Left lobe of liver (tissue), 2 donors: ENCODE measurements around the gene MTFP1. TPM values are rescaled to one million over a fixed set of nuclear protein-coding genes. Genes with fewer than 3 reads are reported as not detected.

ENCODE experiments used
- ATAC-seq: fragments of 200-7000 bp; cut with Tn5 transposase; one replicate; pipeline ENCODE4 v1.9.1; 2020; ENCODE audit warnings: mild to moderate bottlenecking, moderate library complexity
- DNase-seq: peaks from one replicate; pipeline ENCODE4 v3.0.0-alpha.2; 2020; ENCODE audit warnings: low spot score
- total RNA-seq: library from RNA; stranded (reverse); gene quantifications from one replicate; pipeline ENCODE4 v1.2.1, GENCODE V29; 2021
- donor health status: DM: no; HTN: no; CAD: no; lungs with moderate emphysema.
- donor health status: DM: no; HTN: yes; CAD: no.

The MTFP1 gene
- 6.3 TPM for total RNA-seq

GRCh38 chr22:30425616-30426387, at the start of gene MTFP1:
Gene MTFP1 (plus strand): TSS chr22:30425768. CDS start chr22:30425880, 112 bp downstream.
- DNase-seq (peak; percentile 73), ATAC-seq (peak; percentile 4)

GRCh38 chr22:30380011-30380410, 45.6 kb upstream of the MTFP1 start:
- ATAC-seq (no peak), DNase-seq (no peak)

DNA sequence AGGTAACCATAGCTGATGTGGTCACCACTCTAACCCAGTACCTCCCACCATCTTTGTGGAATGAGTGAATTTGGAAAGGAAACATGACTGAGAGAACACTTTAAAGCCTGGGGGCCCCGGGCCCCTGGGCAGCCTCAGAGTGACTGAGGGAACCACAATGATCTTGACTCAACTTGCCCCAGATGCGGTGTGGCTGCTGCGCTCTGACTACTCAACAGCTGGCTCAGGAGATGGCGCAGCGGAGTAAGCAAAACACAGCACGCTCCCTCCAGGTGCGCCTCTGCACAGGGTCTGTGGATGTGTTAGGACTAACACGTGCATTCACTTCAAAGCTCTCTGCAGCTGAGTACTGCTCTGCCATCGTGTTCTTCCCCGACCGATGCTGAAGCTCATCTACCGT, 44.3 kb upstream of the MTFP1 start:
- DNase-seq = no peak
- ATAC-seq = no peak

DNA sequence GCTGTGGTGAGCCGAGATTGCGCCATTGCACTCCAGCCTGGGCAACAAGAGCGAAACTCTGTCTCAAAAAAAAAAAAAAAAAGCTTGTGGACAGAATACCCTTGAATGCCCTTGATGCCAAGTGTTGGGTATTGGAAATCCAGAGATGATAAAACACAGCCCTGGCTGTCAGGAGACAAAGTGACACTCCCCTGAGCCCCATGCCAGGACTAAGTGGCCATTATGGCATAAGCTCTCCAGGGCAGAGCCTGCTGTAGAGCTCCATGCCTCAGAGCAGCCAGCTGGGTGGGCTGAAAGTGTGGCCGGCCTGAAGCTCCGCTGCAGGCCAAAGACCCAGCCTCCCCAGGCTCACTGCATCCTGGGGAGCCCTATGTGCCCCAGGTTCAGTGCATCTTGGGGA, 43.2 kb upstream of the MTFP1 start:
- no peak for ATAC-seq
- no peak for DNase-seq

DNA sequence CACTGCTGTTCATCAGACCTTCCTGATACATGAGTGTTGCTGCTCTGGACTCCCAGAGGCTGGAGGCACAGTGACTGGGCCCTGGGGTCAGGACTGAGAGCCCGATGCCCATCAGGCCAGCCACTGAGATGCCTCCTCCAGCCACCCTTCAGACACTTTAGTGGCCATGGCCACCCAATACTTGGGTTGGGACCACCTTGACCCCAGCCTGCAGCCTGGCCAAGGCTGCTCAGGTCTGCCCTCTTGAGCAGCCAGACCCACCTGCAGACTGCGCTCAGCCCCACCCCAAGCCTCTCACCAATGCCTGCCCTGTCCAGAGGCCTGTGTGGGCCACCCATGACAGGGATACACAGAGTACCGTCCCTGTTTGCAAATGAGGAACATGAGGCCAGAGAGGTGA, 42.5 kb upstream of the MTFP1 start:
- ATAC-seq (no peak), DNase-seq (no peak)

GRCh38 chr22:30385942-30386341, 39.6 kb upstream of the MTFP1 start:
- DNase-seq (no peak), ATAC-seq (no peak)

- DNase-seq (no peak), ATAC-seq (no peak)
Observed at GRCh38 chr22:30386608-30386959, 39.0 kb upstream of the MTFP1 start.

DNA sequence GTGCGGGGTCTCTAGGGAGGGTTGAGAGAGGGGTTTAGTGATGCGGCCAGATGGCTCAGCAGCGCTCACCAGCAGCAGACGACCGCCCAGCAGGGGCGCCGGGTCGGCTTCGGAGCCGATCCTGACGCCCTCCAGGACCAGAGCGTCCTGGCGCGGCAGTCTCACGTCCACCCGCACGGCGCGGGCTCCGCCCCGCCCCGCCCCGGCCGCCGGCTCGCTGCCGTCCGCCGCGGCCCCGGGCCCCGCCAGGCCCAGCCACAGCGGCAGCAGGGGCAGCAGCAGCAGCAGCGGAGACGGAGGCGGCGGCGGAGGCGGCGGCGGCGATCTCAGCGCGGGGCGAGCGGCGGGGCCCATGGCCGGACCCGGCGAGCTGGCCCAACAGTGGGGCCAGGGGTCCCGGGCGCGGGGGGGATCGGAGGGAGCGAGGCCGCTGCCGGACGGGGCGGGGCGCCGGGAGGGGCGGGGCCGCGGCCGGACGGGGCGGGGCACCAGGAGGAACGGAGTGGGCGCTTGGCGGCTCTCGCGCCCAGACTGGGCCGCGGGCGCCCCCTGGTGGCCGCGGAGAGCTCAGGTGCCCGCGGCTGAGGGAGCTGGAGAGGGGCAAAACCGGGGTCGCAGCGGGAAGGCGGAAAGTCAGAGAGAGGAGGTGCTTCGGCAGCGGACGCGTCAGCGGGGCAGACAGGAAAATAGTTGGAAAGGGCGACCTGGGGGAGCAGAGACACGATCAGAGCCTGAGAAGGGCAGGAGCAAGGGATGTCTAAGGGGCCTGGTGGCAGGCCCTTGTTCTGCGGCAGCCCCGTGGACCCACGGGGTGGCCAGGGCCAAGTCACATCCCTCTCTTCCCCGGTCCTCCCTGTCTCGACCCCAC, 38.4 kb upstream of the MTFP1 start, which contains the start of gene RNF215:
Gene RNF215 (minus strand): TSS at position 452 of the 868 bp plus-strand sequence. CDS start 98 bp downstream, at position 354.
- ATAC-seq (peak; percentile 92), DNase-seq (peak; percentile 87)

- DNase-seq = peak; percentile 81
- ATAC-seq = peak; percentile 66
Observed at GRCh38 chr22:30390974-30391691, 34.4 kb upstream of the MTFP1 start.

- peak; percentile 69 for ATAC-seq
- peak; percentile 91 for DNase-seq
Observed at GRCh38 chr22:30392661-30393321, 32.8 kb upstream of the MTFP1 start.

GRCh38 chr22:30393322-30393680, 32.3 kb upstream of the MTFP1 start:
- ATAC-seq (no peak), DNase-seq (no peak)

DNA sequence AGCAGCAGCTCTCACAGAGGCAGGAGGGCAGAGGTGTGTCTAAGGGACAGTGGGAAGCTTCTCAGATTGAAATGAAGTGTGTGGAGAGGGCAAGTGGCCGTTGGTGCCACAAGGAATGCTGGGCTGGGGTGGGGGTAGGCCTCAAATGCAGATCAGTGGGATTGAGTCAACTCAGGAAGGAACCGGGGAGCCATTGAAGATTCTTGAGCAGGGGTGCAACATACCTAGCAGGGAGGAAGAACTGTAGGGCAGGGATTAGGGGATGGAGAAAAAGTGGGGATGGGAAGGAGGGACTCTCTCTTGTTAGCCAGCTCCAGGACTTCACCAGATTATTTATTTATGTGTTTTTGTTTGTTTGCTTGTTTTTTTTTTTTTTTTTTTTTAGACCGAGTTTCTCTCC, 31.7 kb upstream of the MTFP1 start:
- no peak for ATAC-seq

GRCh38 chr22:30396871-30397655, 28.5 kb upstream of the MTFP1 start, which contains the start of gene SEC14L2:
Gene SEC14L2 (plus strand): TSS chr22:30397018. CDS start chr22:30397117, 99 bp downstream.
- peak; percentile 90 for DNase-seq

More for the DNA sequence above, 31.7 kb upstream of the MTFP1 start:
- DNase-seq = no peak

DNA sequence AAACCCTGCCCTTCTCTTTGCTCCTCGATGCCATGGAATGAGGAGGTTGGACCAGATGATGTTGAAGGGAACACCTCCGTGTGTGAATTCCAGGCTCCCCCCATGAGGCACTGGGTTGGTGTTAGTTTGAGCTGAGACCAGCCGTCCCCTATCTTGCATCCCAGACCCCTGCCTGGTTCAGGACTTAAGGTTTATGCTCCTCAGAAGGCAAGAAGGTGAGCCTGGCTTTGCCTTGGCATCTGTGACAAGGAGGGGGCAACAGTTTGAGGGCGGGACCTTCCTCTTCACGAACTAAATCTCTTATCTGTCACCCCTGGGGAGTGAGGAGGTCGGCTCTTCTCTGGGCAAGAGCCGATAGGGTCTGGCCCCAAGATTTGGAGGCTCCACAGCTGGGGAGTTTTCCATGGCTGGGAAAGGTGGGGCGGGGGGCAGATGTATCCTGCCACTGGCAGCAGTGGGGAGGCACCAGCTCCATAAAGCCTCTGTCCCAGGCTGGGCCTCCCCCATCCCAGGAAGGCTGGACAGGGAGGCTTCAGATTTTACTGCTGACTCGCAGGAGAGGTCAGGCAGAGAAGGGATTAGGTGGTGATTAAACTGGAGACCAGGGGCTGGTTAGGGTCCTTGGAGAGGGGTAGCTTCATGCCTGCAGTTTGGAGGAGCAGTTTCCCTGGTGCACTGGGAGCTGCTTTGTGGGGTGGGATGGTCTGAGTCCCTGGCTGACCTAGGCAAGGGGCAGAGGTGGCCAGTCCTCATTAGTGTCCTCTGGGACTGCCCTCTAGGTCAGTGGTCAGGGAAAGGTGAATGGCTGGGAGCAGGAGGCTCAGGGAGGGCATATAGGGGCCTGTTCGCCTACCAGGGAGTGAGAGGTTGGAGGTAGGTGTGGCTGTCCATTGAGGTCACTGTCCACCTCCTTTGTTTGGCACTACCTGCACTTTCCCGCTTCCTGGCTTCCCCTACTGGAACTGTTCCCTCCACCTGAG, 27.6 kb upstream of the MTFP1 start:
- ATAC-seq = peak; percentile 76
- peak; percentile 95 for DNase-seq

More at GRCh38 chr22:30396871-30397655, 28.5 kb upstream of the MTFP1 start, which contains the start of gene SEC14L2:
- ATAC-seq = peak; percentile 59

GRCh38 chr22:30398685-30399680, 26.6 kb upstream of the MTFP1 start:
- DNase-seq (peak; percentile 84), ATAC-seq (peak; percentile 48)

GRCh38 chr22:30399718-30400117, 25.9 kb upstream of the MTFP1 start:
- ATAC-seq (no peak), DNase-seq (no peak)

DNA sequence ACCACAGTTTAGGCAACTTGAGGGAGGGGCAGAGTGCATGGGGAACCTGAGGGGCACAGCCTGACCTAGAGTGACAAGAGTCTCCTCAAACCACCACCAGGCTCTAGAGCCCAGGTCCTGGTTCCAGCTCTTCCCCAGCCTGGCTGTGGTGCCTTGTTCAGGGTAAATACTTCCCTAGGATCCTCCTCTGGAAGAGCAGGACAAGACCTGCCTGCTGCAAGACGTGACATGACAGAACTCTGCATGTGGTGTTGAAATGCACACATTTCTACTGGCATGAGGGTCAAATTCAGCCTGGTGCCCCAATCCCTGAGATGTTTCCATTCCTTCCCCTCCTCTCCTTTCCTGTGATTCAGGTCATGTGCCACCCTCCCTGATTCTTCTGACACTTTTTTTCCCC, 25.4 kb upstream of the MTFP1 start:
- DNase-seq (no peak), ATAC-seq (no peak)
